GM19193 (cell line): Measurements from ENCODE around the gene KNG1.

Experiments used
- POLR2A ChIP-seq: IDR thresholded peaks from 4 replicates; pipeline ENCODE4 v1.6.1; 2011; ENCODE audit not compliant: insufficient read depth, insufficient read length; ENCODE audit errors: extremely low read depth

KNG1 gene

DNA sequence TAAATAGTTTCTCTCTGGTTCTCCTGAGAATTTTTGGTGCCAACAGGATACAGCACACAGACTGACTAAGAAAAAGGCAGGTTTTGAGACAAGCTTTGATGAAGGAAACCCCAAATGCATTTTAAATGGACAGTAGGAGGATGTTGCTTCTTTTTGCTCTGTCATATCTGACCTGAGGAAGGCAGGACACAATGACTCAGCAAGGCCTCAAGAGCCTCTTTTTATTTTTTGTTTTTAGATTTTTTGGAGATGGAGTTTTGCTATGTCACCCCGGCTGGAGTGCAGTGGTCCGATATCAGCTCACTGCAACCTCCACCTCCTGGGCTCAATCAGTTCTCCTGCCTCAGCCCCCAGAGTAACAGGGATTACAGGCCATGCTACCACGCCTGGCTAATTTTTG lies 16.9 kb upstream of the KNG1 start:
- no peak for TF ChIP-seq POLR2A

DNA sequence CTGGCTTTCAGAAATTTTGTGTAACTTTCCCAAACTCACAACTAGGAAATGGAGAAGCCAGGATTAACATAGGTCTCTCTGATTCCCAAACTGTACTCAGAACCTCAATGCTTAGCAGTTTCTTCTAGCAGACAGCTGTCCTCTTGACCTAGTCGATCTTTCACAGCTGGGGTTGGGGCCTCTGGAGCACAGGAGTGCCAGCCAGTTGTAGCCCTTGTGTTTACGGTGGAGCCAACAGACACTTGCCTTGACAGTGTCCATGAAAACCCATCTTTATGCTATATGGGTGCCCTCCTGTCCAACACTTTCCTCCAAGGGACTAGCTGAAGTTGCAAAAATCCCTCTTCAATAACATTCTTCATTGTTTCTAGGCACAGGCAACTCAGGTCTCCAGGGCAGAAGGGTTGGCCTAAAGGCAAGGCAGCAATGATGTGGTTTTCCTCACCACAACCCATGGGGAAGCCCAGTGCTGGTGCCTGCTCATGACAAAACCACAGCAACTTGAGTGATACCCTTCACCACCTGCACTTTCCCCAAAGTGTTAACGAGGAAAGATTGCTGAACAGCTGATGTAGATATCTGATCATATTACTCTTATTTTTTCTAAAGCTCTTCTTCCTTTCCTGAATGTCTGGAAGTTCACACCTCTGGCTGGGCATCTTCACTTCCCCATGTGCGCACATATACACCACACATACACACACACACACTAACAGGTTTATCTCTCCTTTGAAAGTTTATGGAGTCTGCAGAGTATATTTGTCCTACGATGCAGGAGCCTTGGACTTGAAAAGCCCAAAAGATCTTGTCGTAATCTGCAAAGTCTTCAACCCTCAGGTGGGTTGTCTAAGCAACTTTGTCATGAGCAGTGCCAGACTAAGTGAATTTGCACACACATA lies 11.0 kb upstream of the KNG1 start:
- no peak for TF ChIP-seq POLR2A

DNA sequence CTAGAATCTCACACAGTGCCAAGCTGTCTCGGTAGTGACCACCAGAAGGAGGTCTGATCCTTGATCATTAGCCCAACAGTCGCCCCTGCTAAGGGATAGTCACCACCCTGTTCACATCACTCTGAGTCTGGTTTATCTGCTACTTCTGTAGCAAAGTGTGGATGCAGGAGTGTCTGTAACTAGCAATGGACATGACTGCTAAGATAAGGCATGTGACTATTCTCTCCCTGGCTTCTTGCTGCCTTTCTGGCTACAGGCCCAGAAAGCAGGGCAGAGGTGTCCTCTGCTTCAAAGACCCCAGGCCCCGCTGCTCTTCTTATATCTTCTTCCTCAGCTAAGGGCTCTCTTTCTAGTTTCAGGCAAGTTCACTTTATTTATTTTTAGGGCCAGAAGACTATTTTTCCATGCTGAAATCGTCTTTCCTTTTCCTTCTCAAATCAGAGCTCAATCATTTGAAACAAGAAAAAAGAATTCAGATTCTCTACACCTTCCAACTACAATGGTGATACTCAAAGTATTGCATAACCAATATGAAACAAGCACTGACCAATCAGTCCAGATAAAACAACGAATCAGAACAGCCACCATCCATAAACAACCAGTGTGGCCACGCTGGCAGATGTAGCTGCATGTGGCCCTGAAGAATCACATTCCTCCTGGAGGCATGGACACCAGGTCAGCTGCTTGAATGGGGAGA lies 8.0 kb upstream of the KNG1 start:
- TF ChIP-seq POLR2A = no peak

- no peak for TF ChIP-seq POLR2A
These were observed 3.7 kb upstream of the KNG1 start for GRCh38 chr3:186713499-186713898.

GRCh38 chr3:186719945-186720739 lies 3.0 kb downstream of the KNG1 start:
- no peak for TF ChIP-seq POLR2A

GRCh38 chr3:186722457-186722856 lies 5.3 kb downstream of the KNG1 start:
- no peak for TF ChIP-seq POLR2A

- TF ChIP-seq POLR2A = no peak
These were observed 7.8 kb downstream of the KNG1 start for GRCh38 chr3:186724911-186725310.

- TF ChIP-seq POLR2A = no peak
These were observed 15.1 kb downstream of the KNG1 start for GRCh38 chr3:186732169-186732766.

DNA sequence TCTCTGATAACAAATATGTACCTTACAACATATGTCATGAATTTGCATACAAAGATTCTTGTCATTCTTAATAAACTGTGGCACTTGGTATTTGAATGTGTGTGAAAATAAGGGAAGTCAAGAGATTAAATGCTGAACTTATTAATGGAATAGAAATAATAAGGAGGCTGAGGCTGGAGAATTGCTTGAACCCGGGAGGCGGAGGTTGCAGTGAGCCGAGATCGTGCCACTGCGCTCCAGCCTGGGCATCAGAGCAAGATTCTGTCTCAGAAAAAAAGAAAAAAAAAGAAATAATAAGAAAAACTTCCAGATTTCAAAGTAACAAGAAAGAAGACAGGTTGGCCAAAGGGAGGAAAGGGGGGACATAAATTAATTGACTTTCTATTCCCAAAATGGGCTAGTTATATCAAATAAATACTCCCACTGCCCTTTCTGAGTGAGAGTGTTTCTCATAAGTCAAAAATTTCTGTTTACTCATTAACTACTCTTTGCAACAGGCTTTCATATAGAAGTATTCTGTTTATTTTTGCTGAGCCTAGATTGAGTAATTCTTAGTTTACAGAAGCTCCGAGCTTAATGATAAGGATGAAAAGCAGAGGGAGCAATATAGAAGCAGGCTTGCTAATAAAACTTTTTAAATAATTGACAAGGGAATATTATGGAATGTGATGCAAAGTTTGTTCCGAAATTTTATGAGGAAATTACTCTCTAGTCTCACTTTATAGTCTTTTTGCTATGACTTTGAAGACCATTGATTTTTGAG lies 25.6 kb downstream of the KNG1 start:
- TF ChIP-seq POLR2A = no peak

DNA sequence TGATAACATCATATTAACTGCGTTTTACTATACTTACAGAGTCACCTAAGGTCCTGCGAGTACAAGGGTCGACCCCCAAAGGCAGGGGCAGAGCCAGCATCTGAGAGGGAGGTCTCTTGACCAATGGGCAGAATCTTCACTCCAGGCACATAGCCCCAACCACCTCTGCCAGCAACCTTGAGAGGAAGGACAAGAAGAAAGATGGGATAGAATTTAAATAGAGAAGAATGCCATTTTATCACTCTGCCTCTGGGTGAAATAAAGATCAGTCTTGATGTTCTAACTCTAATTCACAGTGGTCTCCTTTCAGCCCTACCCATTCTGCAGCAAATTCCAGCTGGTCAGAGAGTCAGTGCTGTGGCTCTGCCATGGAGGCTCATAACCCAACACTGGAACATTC lies 26.5 kb downstream of the KNG1 start:
- no peak for TF ChIP-seq POLR2A

DNA sequence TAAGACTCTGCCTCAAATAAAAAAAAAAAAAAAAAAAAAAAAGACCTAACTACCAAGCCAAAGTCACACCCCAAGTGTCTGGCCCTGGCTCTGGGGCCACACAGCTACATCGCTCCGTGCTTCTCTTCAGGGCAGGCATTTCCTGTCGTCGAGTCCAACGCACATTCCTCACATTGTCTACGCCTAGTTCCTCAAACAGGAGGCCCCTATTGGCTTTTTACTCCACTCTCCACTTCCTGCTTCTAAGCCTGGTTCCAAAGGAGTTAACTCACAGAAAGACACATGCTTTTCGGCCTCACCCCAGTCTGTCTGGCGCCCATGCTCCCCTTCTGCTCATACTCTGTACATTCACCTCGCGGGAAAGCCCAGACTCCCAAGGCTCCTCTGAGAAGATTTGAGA lies 28.8 kb downstream of the KNG1 start:
- TF ChIP-seq POLR2A = no peak

DNA sequence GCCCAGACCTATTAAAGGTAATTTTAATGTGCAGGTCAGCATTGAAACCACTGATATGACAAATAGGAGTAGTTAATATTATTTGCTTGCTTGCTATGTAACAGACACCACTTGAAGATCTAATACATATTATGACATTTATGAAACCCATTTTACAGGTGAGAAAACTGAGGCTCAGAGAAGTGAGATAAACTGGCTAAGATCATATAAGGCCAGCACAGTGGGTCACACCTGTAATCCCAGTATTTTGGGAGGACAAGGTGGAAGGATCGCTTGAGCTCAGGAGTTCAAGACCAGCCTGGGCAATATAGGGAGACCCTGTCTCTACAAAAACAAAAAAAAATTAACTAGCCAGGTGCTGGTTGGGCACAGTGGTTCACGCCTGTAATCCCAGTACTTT lies 33.2 kb downstream of the KNG1 start:
- TF ChIP-seq POLR2A = no peak

DNA sequence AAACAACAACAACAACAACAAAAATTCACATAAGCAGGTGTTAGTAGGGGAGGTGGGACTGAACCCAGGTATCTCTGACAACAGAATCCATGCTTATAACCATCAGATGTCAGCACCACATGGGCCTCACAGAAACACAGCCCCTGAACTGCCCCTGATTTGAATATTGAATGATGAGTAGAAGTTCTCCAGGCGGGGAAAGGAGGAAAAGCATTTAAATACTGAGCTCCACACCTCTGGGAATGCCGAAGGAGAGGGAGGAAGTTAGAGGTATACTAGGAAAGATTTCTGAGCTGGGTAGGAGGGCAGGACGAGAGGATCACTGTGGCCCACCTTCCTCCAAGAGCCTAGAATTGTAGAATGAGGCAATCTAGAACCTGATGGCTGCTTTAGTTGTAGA lies 34.3 kb downstream of the KNG1 start:
- no peak for TF ChIP-seq POLR2A

DNA sequence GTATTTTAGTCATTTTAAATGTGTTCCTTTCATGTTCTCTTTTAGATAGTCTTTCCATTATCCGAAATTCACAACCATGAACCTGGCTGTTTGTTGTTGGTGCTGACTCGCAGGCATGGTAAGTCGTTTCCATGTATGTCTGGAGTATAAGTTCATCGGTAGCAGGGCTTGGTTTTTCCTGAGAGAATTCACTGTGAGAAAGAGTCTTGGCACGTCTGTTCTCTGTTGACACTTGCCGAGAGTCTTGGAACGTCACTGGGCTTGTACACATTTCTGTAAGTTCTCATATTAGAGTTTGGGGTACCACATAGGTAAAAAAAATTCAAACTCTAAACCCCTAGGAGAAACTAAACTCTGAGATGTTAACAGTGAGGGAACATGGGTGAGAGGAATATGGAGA lies 36.8 kb downstream of the KNG1 start:
- no peak for TF ChIP-seq POLR2A
